Esophagus muscularis mucosa (tissue), 4 donors: ENCODE measurements around the gene CYP2U1. TPM values are rescaled to one million over a fixed set of nuclear protein-coding genes. Genes with fewer than 3 reads are reported as not detected.

ENCODE experiments used
- DNase-seq: peaks from one replicate; pipeline ENCODE4 v3.0.0-alpha.2; 2017; ENCODE audit errors: extremely low spot score
- H3K27ac ChIP-seq, 4 donors: fragments of 200-600 bp; sonication (generic); replicated peaks in 1 of 4; 1 replicate in 3 of 4; 2 replicates in 1 of 4; pipeline ENCODE4 v1.5.1; 2016 to 2019; ENCODE audit warnings: mild to moderate bottlenecking in 1 of 4
- H3K27me3 ChIP-seq, 4 donors: fragments of 200-600 bp; sonication (generic); one replicate each; pipeline versions ENCODE4 v1.5.1 to v1.6.0; 2016 to 2019
- H3K36me3 ChIP-seq, 4 donors: fragments of 200-600 bp; sonication (generic); one replicate each; pipeline ENCODE4 v1.5.1; 2016 to 2019
- H3K4me1 ChIP-seq, 4 donors: fragments of 200-600 bp; sonication (generic); one replicate each; pipeline ENCODE4 v1.5.1; 2016 to 2019
- H3K4me3 ChIP-seq, 4 donors: fragments of 200-600 bp; sonication (generic); 1 replicate in 2 of 4; 2 replicates in 2 of 4; pipeline ENCODE4 v1.5.1; 2016 to 2019; ENCODE audit warnings: mild to moderate bottlenecking in 4 of 4, moderate library complexity in 1 of 4
- H3K9me3 ChIP-seq, 4 donors: fragments of 200-600 bp; sonication (generic); 1 replicate in 3 of 4; 2 replicates in 1 of 4; pipeline ENCODE4 v1.5.1; 2016 to 2019
- CTCF ChIP-seq, 3 experiments: fragments of 200-600 bp in 2 of 3; fragments of 450-650 bp in 1 of 3; sonication (generic) in 2 of 3; IDR thresholded peaks; one replicate each; pipeline ENCODE4 v1.5.1; 2017 to 2019; ENCODE audit warnings: antibody characterized with exemption in 3 of 3, mild to moderate bottlenecking in 2 of 3, moderate library complexity in 1 of 3
- EP300 ChIP-seq: sonication (generic); formaldehyde crosslinking; IDR thresholded peaks from one replicate; pipeline ENCODE4 v1.6.1; 2017; ENCODE audit warnings: antibody characterized with exemption
- POLR2A ChIP-seq: fragments of 450-650 bp; IDR thresholded peaks from one replicate; pipeline ENCODE4 v1.6.1; 2017; ENCODE audit warnings: antibody characterized with exemption, moderate library complexity, mild to moderate bottlenecking, low read depth
- POLR2AphosphoS5 ChIP-seq, 2 donors: sonication (generic); formaldehyde crosslinking; IDR thresholded peaks; one replicate each; pipeline ENCODE4 v1.6.1; 2017; ENCODE audit warnings: antibody characterized with exemption in 2 of 2
- WGBS: methylation state at CpG from one replicate; pipeline ENCODE4 v1.1.5; 2018; 5-methylcytosine and 5-hydroxymethylcytosine counted together
- intact Hi-C: fragments of 100-400 bp; cut with DNase I; formaldehyde crosslinking; loops from one replicate; pipeline ENCODE4 v1.15.1; 2023
- total RNA-seq, 4 donors: library from RNA; depleted of rRNA; stranded (reverse); fragments of >200 nt; gene quantifications; one replicate each; pipeline versions ENCODE4 v1.1.0 to v1.2.1, GENCODE V29; 2016

The CYP2U1 gene
- total RNA-seq: 10 to 100 TPM; 17.7 to 36.6 (median 22.9) TPM

GRCh38 chr4:107930821-107931774 lies at the start of gene CYP2U1:
Gene CYP2U1 (plus strand): TSS chr4:107931549. CDS start chr4:107931644, 95 bp downstream.
- intact Hi-C loops: loop anchor here (5.0 kb wide), 1 partner anchor 61 kb away; no protein-coding TSS in a partner anchor
- H3K36me3 ChIP-seq: peaks cover 0 to 5% (median 0%) of the 10 kb centered on the region in 4 donors
- peaks cover 11 to 38% (median 31%) of the 10 kb centered on the region in 4 donors for H3K4me1 ChIP-seq
- DNase-seq: peak; percentile 94
- peak within 1 kb of the TSS; percentile 77 to 93 (median 83) for H3K4me3 ChIP-seq
- TF ChIP-seq EP300: no peak
- TF ChIP-seq POLR2AphosphoS5 (IDR thresholded peaks at IDR 0.05): peak; percentile 86 to 87
- TF ChIP-seq CTCF (IDR thresholded peaks at IDR 0.05): peak in 2 of 3 experiments; percentile 23 to 44
- peak; percentile 24 for TF ChIP-seq POLR2A
- no peaks in the 10 kb centered on the region for H3K27me3 ChIP-seq
- peak within 1 kb of the TSS; percentile 79 to 90 (median 88) for H3K27ac ChIP-seq
- no peaks in the 10 kb centered on the region for H3K9me3 ChIP-seq
- 9% methylated on average over 22 of the region's 78 CpGs for WGBS

- Histone ChIP-seq H3K4me1 (peaks cover 0 to 28% (median 16%) of the 10 kb centered on the region in 4 donors), H3K36me3 (no peaks in the 10 kb centered on the region), H3K4me3 (no peak overlapping the region), H3K9me3 (no peaks in the 10 kb centered on the region), H3K27me3 (no peaks in the 10 kb centered on the region), H3K27ac (no peak overlapping the region)
- DNase-seq: no peak
- TF ChIP-seq POLR2AphosphoS5 (IDR thresholded peaks at IDR 0.05) (no peak), EP300 (no peak), POLR2A (no peak), CTCF (IDR thresholded peaks at IDR 0.05) (no peak)
- intact Hi-C loops: no loop called here
These were observed 45.5 kb upstream of the CYP2U1 start for GRCh38 chr4:107885865-107886264.

- Histone ChIP-seq H3K27ac (peak overlapping the region in 1 of 4 donors; percentile 7), H3K27me3 (no peaks in the 10 kb centered on the region), H3K9me3 (no peaks in the 10 kb centered on the region), H3K36me3 (no peaks in the 10 kb centered on the region), H3K4me3 (no peak overlapping the region), H3K4me1 (peaks cover 0 to 38% (median 30%) of the 10 kb centered on the region in 4 donors)
- WGBS: 23% methylated on average over 2 of the region's 2 CpGs
- DNase-seq: no peak
- intact Hi-C loops: no loop called here
- TF ChIP-seq POLR2A (no peak), EP300 (no peak), POLR2AphosphoS5 (IDR thresholded peaks at IDR 0.05) (no peak), CTCF (IDR thresholded peaks at IDR 0.05) (no peak)
These were observed 43.1 kb upstream of the CYP2U1 start for GRCh38 chr4:107888237-107888636.

DNA sequence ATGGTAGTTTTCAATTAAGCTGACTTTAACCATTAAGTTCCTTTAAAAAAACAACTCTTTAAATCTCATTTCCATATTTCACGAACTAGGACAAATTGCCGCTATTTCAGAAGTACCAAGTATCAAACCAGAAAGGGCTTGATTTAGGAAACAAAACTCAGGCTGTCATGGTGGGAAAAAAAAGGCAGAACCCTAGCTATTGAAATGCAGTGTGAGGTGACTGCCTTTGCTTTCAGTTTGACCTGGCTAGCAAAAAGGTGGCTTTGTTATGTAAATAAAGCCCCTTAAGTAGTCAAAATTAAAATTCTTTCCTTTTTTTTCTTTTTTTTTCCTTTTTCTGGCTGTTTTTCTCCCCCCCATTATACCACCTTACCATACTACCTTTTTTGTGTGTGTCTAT lies 40.6 kb upstream of the CYP2U1 start:
- Histone ChIP-seq H3K4me1 (peaks cover 18 to 52% (median 45%) of the 10 kb centered on the region in 4 donors), H3K9me3 (no peaks in the 10 kb centered on the region), H3K27ac (no peak overlapping the region), H3K4me3 (no peak overlapping the region), H3K36me3 (no peaks in the 10 kb centered on the region), H3K27me3 (no peaks in the 10 kb centered on the region)
- WGBS: 97% methylated on average over 2 of the region's 2 CpGs
- no peak for DNase-seq
- no peak for TF ChIP-seq CTCF (IDR thresholded peaks at IDR 0.05)
- no peak for TF ChIP-seq POLR2A
- no peak for TF ChIP-seq POLR2AphosphoS5 (IDR thresholded peaks at IDR 0.05)
- no peak for TF ChIP-seq EP300
- intact Hi-C loops: no loop called here
